Measurements from ENCODE around the gene RIOK1.

- no peak for TF ChIP-seq CTCF (conservative IDR thresholded peaks at IDR 0.05; ENCODE audit: low read depth, low read length)
- TF ChIP-seq EZH2 (IDR thresholded peaks at IDR 0.05; ENCODE audit: borderline replicate concordance, low read depth, low read length, poor library complexity, severe bottlenecking), result no peak
These were observed 29.5 kb downstream of the RIOK1 start for GRCh38 chr6:7419065-7419464.
